ENCODE data around the gene SCYL2.
"Not testable (repeated sequence)": the region's sequence is repeated elsewhere in the genome, so short reads cannot be mapped to it uniquely, and the experiment has no call there.

The SCYL2 gene

GRCh38 chr12:100229036-100229635 lies 37.8 kb upstream of the SCYL2 start:
- no peak for DNase-seq
- H3K9me3 ChIP-seq: no peaks in the 10 kb centered on the region
- H3K4me1 ChIP-seq: no peaks in the 10 kb centered on the region
- no peaks in the 10 kb centered on the region; the same call in 1 of the 2 replicates for H3K36me3 ChIP-seq
- peak; percentile 47 for TF ChIP-seq CTCF (IDR thresholded peaks at IDR 0.05; ENCODE audit: low read depth, low read length)
- no peak overlapping the region for H3K4me3 ChIP-seq (ENCODE audit: low read depth, low read length)
- no peaks in the 10 kb centered on the region for H3K27me3 ChIP-seq

GRCh38 chr12:100229876-100230275 lies 37.1 kb upstream of the SCYL2 start:
- Histone ChIP-seq H3K4me3 (ENCODE audit: low read depth, low read length) (no peak overlapping the region), H3K36me3 (no peaks in the 10 kb centered on the region; the same call in 1 of the 2 replicates), H3K9me3 (no peaks in the 10 kb centered on the region), H3K27me3 (no peaks in the 10 kb centered on the region), H3K4me1 (no peaks in the 10 kb centered on the region)
- DNase-seq: no peak
- TF ChIP-seq CTCF (IDR thresholded peaks at IDR 0.05; ENCODE audit: low read depth, low read length): no peak

GRCh38 chr12:100231873-100232272 lies 35.1 kb upstream of the SCYL2 start:
- H3K4me3 ChIP-seq (ENCODE audit: low read depth, low read length); H3K36me3 ChIP-seq; H3K4me1 ChIP-seq; H3K27me3 ChIP-seq; DNase-seq; H3K9me3 ChIP-seq: not testable (repeated sequence)

GRCh38 chr12:100234166-100234565 lies 32.8 kb upstream of the SCYL2 start:
- Histone ChIP-seq H3K4me1 (no peaks in the 10 kb centered on the region), H3K27me3 (no peaks in the 10 kb centered on the region), H3K4me3 (ENCODE audit: low read depth, low read length) (no peak overlapping the region), H3K9me3 (no peaks in the 10 kb centered on the region), H3K36me3 (no peaks in the 10 kb centered on the region)
- DNase-seq: no peak
- TF ChIP-seq CTCF (IDR thresholded peaks at IDR 0.05; ENCODE audit: low read depth, low read length): no peak

GRCh38 chr12:100234591-100235304 lies 32.2 kb upstream of the SCYL2 start:
- no peaks in the 10 kb centered on the region for H3K36me3 ChIP-seq
- H3K27me3 ChIP-seq: no peaks in the 10 kb centered on the region
- H3K4me1 ChIP-seq: no peaks in the 10 kb centered on the region
- H3K9me3 ChIP-seq: no peaks in the 10 kb centered on the region
- peak; percentile 79 for TF ChIP-seq CTCF (IDR thresholded peaks at IDR 0.05; ENCODE audit: low read depth, low read length)
- H3K4me3 ChIP-seq (ENCODE audit: low read depth, low read length): no peak overlapping the region
- DNase-seq: no peak

- no peaks in the 10 kb centered on the region for H3K9me3 ChIP-seq
- H3K4me3 ChIP-seq (ENCODE audit: low read depth, low read length): no peak overlapping the region
- H3K27me3 ChIP-seq: no peaks in the 10 kb centered on the region
- no peaks in the 10 kb centered on the region for H3K4me1 ChIP-seq
- DNase-seq: no peak
- no peak for TF ChIP-seq CTCF (IDR thresholded peaks at IDR 0.05; ENCODE audit: low read depth, low read length)
- no peaks in the 10 kb centered on the region for H3K36me3 ChIP-seq
Observed at GRCh38 chr12:100238801-100239200, 28.2 kb upstream of the SCYL2 start.

Measured in BE2C (cell line).